GM19463 (cell line): Measurements from ENCODE around the gene SH3BP4.

Experiments used
- ATAC-seq: cut with Tn5 transposase; IDR thresholded peaks from one replicate; pipeline ENCODE4 v1.9.1; 2021; ENCODE audit warnings: mild to moderate bottlenecking, moderate library complexity; ENCODE audit not compliant: unreplicated experiment

The SH3BP4 gene

GRCh38 chr2:234996069-234996940 is 44.5 kb downstream of the SH3BP4 start:
- no peak for ATAC-seq

- no peak for ATAC-seq
Measured at GRCh38 chr2:234996941-234997270, 45.1 kb downstream of the SH3BP4 start.

- no peak for ATAC-seq
Measured at GRCh38 chr2:234997389-234997788, 45.6 kb downstream of the SH3BP4 start.

GRCh38 chr2:234998404-234999211 is 46.8 kb downstream of the SH3BP4 start:
- ATAC-seq = no peak

GRCh38 chr2:234999740-235000425 is 48.1 kb downstream of the SH3BP4 start:
- ATAC-seq = no peak

GRCh38 chr2:235000426-235001236 is 48.8 kb downstream of the SH3BP4 start:
- ATAC-seq = no peak

GRCh38 chr2:235001237-235002133 is 49.7 kb downstream of the SH3BP4 start:
- ATAC-seq = no peak

GRCh38 chr2:235002198-235003095 is 50.6 kb downstream of the SH3BP4 start:
- no peak for ATAC-seq

GRCh38 chr2:235003096-235003775 is 51.4 kb downstream of the SH3BP4 start:
- ATAC-seq = no peak

GRCh38 chr2:235004329-235004903 is 52.6 kb downstream of the SH3BP4 start:
- ATAC-seq = no peak

GRCh38 chr2:235005023-235005422 is 53.2 kb downstream of the SH3BP4 start:
- no peak for ATAC-seq

GRCh38 chr2:235005603-235006259 is 53.9 kb downstream of the SH3BP4 start:
- no peak for ATAC-seq

GRCh38 chr2:235006461-235006860 is 54.6 kb downstream of the SH3BP4 start:
- ATAC-seq = no peak

- no peak for ATAC-seq
Measured at GRCh38 chr2:235006986-235007385, 55.2 kb downstream of the SH3BP4 start.

- no peak for ATAC-seq
Measured at GRCh38 chr2:235007664-235008457, 56.0 kb downstream of the SH3BP4 start.

- no peak for ATAC-seq
Measured at GRCh38 chr2:235008584-235009044, 56.8 kb downstream of the SH3BP4 start.
